Measurements from ENCODE around the gene PTPRD.
"Not testable (repeated sequence)": the region's sequence is repeated elsewhere in the genome, so short reads cannot be mapped to it uniquely, and the experiment has no call there.

PTPRD gene

DNA sequence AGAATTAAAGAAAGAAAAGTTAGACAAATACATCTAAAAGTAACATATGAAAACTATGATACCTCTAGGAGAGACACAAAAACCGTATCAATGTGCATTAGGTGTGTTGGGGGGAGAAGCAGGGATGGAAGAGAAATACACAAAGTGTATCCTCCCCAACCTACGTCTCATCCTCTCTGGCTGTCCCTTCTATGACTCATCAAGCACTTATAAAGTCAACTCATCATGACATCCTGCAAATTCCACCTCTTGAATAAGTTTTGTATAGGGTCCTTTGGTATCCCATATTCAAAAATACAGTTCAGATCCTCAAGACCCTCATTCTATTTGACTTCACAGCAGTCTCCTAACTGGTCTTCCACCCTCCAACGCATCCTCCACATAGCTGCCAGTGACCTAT, 1895.7 kb downstream of the PTPRD start:
- DNase-seq (ENCODE audit: low spot score), result no peak

DNA sequence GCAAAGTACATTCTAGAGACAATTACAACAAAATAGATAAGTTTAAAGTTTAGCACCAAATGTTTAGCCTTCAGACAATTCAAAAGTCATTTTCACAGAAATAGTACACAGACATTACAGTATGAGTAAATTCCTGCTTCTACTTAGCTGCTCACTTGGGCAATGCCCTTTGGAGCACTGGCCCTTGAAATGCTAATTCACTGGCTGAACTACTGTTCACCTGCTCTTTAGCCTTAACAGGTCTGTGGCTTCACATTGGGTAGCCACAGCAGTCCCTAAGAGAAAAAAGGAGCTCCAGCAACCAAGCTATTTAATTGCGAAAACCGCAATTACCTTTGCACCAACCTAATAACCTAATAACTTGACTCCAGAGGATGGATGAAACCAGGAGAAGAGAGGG, 1897.0 kb downstream of the PTPRD start:
- no peak for DNase-seq (ENCODE audit: low spot score)

DNA sequence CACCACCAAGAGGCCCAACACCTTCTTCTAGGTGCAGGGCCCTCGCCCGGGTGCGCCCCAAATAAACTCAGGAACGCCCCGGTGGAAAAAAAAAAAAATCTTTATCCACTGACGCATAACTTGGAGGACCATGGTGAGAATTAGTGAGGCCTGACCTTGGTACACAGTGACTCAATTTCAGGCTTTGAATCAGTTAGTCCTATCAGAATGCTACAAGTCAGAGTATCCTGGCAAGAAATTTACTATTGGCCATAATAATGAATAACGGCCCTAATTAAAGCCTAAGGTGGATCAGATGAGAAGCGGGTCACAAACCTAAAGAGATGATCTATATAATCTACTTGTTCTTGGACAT, 1899.0 kb downstream of the PTPRD start:
- no peak for DNase-seq (ENCODE audit: low spot score)

DNA sequence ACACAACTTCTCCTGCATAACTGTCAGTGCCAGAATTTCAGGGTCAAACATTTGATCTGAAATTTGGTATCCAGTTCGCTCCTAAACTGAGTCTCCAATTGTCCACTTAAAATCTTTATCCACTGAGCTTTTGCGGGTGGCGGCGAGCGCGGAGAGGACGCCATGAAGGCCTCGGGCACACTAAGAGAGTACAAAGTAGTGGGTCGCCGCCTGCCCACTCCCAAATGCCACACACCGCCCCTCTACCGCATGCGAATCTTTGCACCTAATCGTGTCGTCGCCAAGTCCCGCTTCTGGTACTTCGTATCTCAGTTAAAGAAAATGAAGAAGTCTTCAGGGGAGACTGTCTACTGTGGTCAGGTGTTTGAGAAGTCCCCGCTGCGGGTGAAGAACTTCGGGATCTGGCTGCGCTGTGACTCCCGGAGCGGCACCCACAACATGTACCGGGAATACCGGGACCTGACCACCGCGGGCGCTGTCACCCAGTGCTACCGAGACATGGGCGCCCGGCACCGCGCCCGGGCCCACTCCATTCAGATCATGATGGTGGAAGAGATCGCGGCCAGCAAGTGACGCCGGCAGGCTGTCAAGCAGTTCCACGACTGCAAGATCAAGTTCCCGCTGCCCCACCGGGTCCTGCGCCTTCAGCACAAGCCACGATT, 1899.5 kb downstream of the PTPRD start:
- no peak for DNase-seq (ENCODE audit: low spot score)

DNA sequence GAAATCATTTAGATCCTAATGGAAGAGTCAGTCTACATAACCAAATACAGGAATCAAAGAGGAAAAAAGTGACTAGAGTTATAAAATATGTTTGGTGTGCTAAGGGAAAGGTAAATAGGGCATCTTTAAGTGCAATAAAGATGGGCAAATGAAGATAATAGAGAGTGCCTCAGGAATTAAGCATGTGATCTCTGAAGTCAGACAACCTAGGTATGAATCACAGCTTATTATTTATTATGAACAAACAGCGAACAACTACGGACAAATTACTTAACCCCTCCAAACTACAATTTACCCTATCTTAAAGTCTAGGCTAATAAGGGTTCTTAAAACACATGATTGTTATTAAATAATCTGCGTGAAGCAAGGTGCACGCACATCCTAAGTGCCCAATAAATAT, 1903.1 kb downstream of the PTPRD start:
- no peak for DNase-seq (ENCODE audit: low spot score)

DNA sequence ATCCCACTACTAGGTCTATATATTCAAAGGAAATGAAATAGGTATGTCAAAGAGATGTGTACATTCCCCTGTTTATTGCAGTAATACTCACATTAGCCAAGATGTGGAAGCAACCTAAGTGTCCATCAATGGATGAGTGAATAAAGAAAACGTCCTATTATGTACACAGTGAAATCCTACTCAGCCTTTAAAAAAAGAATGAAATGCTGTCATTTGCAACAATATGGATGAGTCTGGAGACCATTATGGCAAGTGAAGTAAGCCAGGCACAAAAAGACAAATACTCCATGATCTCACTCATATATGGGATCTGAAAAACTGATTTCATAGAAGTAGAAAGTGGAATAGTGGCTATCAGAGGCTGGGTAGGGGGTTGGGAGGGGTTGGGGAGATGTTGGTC, 1904.1 kb downstream of the PTPRD start:
- no peak for DNase-seq (ENCODE audit: low spot score)

DNA sequence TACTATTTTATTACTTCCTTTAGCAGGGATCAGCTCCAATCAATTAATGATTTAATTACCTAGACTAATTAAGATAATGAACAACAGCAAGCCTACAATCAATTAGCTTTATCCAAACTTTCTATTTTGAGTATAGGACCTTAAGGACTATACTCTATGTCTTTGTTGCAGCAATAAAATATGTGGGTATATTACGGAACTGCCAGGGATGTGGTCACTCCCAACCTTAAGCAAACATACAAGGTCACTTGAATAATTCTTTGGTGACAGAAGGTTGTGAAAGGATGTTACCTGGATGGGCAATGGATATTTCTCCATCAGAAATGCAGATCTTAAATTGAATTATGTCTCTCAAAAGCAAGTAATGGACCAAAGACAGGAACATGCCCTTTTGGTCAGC, 1905.8 kb downstream of the PTPRD start:
- DNase-seq (ENCODE audit: low spot score), result no peak

DNA sequence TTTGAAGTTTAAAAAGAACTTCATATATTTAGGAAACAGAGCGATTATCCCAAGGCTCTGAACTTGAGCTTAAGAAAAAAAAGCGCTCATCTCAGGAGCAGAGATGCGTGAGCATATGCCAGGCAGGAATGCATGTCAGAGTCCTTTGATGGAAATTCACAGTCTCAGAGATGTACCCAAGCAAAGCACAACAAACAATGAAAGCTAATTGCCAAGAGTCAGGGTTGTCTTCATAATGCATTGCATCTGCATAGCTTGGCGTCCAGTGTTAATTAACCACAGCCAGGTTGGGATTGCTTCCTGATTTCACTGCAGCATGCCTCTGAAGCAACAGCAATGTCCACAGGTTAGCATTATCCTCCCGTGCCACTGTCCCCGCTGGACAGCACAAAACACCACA, 1906.3 kb downstream of the PTPRD start:
- no peak for DNase-seq (ENCODE audit: low spot score)

DNA sequence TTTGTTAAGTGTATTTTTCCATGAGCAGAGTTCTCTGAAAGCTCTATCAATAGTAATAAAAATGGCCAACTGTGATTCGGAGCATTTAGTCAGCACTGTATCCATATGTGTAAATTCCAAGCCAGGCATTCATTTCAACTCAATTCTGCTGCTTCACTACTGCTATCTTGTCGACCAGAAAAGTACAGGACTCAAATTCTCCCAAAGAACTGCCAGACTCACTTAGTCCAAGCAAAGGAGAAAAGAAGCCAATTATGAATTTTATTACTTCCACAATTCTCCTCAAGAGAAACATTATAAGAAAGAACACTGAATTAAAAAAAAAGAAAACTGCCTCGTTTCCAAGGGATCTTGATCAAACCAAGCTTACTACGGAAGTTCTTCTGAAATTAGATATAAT, 1906.9 kb downstream of the PTPRD start:
- DNase-seq (ENCODE audit: low spot score), result no peak

DNA sequence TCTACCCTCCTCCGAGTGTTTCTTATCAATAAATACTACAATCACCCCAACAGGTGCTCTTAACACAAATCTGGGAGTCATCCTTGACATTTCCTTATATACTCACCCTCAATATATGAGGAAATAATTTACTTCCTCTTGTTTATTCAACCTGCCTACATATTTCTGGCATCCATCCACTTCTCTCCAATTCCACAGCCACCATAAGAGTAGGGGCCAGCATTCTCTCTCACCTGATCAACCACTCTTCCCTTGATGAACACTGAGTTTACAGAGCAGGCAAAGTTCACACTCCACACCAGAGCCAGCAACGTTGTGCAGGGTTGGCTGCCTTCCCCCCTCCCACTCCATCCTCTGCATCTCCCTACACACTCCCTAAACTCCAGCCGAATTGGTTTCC, 1908.9 kb downstream of the PTPRD start:
- DNase-seq (ENCODE audit: low spot score), result no peak

DNA sequence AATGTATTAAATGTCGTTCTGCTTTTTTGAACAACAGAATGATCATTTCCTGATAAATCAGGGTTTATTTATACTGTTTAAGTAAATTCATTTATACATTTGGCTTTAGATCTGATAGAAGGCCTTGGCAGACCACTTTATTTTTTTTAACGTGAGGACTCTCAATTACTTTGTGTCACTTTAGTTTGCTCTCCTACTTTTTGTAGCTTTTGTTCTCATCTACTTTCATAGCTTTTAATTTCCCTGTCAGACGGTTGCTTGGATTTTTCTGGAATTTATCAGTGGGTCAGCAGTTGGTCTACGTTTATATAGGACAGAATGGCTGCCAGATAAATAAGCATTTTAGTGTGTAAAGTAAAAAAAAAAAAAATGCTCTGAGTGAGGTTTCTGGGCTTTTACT, 1910.9 kb downstream of the PTPRD start:
- no peak for DNase-seq (ENCODE audit: low spot score)

DNA sequence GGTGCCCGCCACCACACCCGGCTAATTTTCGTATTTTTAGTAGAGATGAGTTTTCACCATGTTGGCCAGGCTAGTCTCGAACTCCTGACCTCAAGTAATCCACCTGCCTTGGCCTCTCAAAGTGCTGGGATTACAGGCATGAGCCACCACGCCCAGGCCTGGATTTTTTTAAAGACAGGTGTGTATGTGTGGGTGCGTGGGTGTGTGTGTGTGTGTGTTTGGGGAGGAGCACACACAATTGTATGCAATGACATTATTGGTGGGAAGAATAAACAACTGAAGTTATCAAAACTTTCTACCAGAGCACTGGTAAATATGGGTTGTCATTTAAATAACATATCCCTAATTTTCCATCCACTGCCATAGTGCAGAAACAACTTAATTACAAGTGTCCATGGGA, 1915.2 kb downstream of the PTPRD start:
- not testable (repeated sequence) for DNase-seq (ENCODE audit: low spot score)

DNA sequence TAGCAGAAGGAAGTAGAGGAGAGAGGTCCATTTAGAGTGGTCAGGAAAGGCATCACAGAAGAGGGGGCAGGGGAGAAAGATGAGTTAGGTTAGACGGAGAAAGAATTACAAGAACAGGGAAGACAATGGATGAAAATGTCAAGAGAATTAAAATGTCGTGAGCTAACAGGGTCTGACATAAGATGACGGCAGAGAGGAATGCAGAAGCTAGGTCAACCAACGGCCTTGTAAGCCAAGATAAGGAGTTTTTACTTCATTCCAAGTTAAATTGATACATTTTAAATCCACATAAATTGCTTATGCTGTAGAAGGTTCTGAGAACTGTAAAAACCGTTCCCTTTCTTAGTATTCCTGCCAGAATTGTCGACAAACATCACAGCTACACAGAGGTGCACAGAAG, 1916.3 kb downstream of the PTPRD start:
- no peak for DNase-seq (ENCODE audit: low spot score)

DNA sequence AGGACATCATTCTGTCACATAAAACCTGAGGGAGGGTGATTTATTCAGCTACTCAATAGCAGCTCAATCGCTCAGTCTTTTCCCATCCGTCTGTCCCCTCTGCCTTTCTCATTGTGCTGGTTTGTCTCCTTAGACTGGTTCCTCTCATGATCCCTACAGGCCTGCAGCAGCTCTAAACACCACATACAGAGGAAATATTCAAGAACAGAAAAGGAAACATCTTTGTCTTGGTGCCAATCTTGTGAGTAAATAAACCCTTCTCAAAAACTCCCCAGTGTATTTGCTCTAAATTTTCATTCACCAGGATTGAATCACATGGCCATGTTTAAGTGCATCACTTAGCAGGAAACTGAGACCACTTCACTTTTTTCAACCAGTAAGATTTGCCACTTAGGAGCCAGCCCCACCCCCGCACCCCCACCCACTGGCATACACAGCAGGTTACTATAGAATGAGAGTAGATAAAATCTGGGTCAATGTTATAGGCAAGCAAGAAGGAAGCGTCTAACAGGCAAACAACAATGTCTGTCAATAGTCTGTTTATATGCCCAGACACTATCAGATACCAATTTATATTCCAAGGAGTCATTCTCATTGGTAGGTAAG, 1917.7 kb downstream of the PTPRD start:
- no peak for DNase-seq (ENCODE audit: low spot score)

DNA sequence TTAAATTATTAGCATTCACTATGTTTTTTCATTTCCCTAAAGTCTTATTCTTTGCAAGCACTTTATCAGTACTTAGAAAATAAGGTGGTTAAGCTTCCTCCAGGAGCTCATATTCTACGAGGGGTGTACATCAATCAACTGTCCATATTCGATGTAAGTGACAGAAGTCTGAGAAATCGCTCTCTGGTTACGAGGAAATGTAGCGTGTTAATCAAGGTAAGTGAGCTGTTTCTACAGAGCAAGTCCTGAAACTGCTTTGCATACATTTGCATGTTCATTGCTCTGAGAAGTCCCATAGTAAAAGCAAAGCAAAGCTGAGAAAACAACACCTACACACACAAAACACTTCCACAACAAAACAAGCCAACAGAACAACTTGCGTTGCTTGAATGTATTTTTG, 1919.3 kb downstream of the PTPRD start:
- no peak for DNase-seq (ENCODE audit: low spot score)

DNA sequence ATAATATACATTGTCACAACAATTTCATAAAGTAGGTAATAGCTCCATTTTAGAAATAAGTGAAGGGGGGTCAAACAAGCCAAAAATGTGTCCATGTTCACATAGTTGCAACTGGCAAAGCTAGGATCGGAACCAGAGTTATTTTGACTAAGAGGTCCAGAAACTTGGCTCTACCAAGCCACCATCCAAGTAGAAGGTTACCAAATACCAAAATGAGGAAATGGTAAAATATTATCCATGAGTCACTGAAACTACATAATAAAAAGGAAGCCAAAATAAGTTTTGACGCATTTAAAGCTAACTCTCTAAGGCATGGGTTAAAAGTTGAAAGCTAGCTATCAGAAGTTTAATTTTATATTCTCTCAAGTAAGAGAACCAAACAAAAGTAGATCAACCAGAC, 1926.3 kb downstream of the PTPRD start:
- no peak for DNase-seq (ENCODE audit: low spot score)

DNA sequence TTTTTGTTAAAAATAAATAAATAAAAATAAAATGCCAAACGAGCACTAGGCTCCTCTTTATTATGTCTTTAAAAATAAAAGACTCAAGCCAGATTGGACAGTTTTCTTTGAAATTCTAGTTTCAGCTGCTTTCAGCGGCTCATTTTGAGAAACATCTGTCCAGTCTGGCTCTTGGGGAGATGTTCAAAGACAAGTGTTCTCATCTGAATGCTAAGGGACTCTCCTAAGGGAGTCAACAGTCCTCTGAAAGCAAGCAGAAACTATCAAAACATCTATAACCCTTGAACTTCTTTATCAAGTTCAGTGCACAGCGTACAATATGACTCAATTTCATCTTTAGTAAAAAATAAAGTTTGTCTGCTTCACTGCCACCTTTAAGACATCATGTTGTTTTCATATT, 1927.0 kb downstream of the PTPRD start:
- no peak for DNase-seq (ENCODE audit: low spot score)

DNA sequence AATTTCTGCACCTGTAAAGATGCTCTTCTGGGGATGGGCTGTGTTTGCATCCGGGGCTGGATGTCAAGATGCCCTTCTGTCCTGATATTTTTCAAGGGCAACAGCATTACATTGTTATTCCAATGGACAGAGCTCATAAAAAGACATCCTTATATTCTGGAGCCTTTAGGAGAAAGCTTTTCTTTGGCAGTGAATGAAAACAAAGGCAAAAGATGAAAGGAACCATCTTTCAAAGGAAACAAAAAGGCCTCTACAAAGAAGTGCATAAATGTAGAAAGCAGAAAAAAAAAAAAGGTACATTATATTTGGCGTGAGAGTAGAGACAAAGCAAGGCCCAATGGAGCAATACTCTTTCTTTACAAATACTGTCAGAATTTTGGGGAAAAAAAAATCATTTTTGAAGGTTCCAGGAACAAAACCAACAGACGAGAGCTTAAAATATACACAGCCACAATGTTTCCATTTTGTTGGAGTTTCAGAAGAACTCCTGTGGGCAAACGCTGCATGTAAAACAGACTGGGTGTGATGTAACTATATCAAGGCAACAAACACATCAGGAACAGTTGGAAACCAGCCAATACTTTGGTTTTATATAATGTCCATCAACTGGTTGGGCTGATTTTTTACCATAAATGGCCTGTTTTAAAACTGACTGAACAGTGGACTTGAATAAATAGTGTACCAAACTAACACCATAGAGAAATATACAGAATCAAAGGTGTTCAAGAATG, 1927.7 kb downstream of the PTPRD start:
- DNase-seq (ENCODE audit: low spot score), result no peak

DNA sequence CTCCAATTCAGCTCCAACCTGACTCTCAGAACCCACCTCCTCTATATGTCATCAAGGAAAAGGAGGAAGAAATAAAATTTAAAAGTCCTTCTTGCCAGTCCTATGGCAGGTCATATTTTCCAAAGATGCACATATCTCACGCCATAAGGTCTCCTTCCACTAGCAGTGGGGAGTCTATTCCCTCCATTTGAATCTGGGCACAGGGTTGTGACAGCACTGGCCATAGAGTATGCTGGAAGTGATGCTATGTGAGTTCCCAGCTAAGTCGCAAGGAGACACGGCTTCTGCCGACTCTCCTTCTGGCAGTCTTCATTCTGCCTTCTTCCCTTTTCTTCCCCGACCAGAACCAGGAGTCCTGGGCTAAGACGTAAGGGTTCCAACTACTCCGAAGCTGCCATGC, 1929.3 kb downstream of the PTPRD start:
- no peak for DNase-seq (ENCODE audit: low spot score)

DNA sequence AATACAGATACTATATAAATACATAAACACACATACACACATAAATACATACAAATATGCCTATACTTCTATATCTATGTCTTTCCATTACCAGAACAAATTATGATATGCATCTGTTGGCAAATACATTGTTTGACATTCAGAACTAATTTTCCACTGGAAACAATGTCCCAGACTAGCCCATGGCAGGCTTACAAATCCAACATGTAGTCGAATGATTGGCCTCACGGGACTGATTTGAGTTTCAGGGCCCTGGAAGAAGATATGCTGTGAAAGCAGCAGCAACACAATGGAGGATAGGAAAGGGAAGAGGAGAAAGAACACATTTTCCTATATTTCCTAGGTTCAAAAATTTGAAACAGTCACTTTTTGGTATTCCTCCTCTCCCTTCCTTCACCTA, 1932.1 kb downstream of the PTPRD start:
- DNase-seq (ENCODE audit: low spot score), result no peak

DNA sequence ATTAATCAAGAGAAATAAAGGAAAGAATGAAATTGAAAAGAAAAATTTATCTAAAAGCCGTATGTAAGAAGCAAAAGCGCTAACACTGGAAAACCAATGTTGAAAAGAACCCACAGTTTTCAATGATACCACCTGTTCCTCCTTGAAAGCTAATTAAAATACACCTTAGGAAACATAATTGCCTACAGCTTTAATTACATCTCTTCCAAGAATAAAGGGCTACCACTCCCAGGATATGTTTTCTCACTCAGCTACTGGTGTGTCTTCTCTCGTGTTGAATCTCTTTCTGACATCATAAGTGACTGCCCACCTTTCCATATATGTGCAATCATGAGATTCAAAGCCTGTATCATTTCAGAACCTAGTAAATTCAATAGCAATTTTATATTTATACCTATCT, 1932.6 kb downstream of the PTPRD start:
- no peak for DNase-seq (ENCODE audit: low spot score)

DNA sequence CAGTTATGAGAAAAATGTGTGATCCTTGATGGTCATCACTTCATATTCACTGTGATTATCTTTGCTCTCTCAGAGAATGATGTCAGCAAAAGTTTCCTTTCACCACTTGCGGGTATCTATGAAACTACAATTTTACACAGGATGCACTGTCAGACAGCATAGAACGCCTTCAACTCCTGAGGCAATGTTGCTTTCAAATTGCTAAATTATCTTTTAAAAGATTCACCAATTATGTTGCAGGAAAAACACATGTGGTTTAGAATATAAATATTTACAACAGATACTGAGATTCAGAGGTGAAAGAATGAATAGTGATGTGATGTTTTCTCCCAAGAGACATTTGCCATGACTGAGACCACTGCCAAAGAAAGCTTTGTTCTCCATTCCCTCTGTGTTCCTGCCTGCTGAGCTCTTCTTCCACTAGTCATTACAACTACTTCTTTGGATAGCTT, 1933.4 kb downstream of the PTPRD start:
- no peak for DNase-seq (ENCODE audit: low spot score)

DNA sequence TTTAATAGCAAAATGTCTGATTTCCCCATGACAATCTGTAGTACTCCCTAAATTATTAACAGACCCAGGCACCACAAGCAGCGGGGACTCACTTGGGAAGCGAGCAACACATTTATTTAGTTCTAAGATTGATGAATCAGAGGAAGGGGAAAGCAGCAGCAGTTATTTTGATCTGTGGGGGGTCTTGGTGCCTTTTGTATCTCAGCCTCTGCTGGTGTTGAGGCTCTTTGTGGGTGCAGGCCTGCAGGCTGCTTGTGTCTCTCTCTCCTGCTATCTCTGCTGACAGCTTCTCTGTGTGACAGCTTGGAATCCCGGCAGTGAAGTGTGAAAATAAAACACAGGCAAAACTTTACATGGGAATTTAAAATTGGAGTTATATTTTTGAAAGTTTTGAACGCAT, 1935.1 kb downstream of the PTPRD start:
- no peak for DNase-seq (ENCODE audit: low spot score)

DNA sequence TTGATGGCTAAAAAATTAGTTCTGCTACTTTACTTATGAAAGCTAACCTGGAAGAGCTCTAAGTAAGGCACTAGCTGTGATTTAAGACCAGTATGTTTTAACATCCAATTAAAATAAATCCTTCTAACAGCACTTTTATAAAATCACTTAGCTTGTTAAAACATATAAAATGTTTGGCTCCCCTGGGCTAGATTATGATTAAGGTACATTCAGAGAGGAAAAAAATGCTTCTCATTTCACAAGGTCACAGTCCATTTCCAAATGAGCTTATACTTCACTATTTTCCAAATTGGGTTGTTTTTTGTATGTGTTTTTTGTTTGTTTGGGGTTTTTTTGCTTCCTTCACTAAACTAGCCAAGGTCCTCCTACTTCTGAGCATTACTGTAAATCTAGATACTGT, 1938.3 kb downstream of the PTPRD start:
- no peak for DNase-seq (ENCODE audit: low spot score)
